CD14-positive monocyte (primary cell): Measurements from ENCODE around the gene CREB5. TPM values are rescaled to one million over a fixed set of nuclear protein-coding genes. Genes with fewer than 3 reads are reported as not detected.

ENCODE experiments used
- DNase-seq, 3 donors: peaks; one replicate each; pipeline ENCODE4 v3.0.0-alpha.2; 2011 to 2022
- H2AFZ ChIP-seq: 2 replicates; pipeline ENCODE4 v1.6.0; 2012; ENCODE audit warnings: mild to moderate bottlenecking, low read depth, low read length, inconsistent platforms; ENCODE audit not compliant: insufficient read depth, poor library complexity, severe bottlenecking
- H3K27ac ChIP-seq, 2 donors: 1 replicate in 1 of 2; 2 replicates in 1 of 2; pipeline ENCODE4 v1.5.1; 2012 to 2013; ENCODE audit warnings: low read length in 2 of 2, control low read depth in 1 of 2, inconsistent platforms in 1 of 2, low read depth in 1 of 2, mild to moderate bottlenecking in 1 of 2
- H3K27me3 ChIP-seq, 2 donors: one replicate each; pipeline versions ENCODE4 v1.6.0 to v1.6.1; 2011 to 2013; ENCODE audit warnings: low read length in 2 of 2; ENCODE audit not compliant: control insufficient read depth in 2 of 2, insufficient read depth in 2 of 2
- H3K36me3 ChIP-seq, 2 donors: replicated peaks in 1 of 2; 1 replicate in 1 of 2; 2 replicates in 1 of 2; pipeline versions ENCODE4 v1.5.1 to v1.6.1; 2012 to 2013; ENCODE audit warnings: low read length in 2 of 2, control low read depth in 1 of 2, inconsistent platforms in 1 of 2, mild to moderate bottlenecking in 1 of 2; ENCODE audit not compliant: insufficient read depth in 2 of 2, control insufficient read depth in 1 of 2
- H3K4me1 ChIP-seq, 2 donors: 1 replicate in 1 of 2; 2 replicates in 1 of 2; pipeline versions ENCODE4 v1.5.1 to v1.6.1; 2012 to 2013; ENCODE audit warnings: low read length in 2 of 2, control low read depth in 1 of 2, inconsistent platforms in 1 of 2, mild to moderate bottlenecking in 1 of 2, moderate library complexity in 1 of 2; ENCODE audit not compliant: insufficient read depth in 2 of 2, control insufficient read depth in 1 of 2
- H3K4me2 ChIP-seq: replicated peaks from 2 replicates; pipeline ENCODE3; 2012; ENCODE audit warnings: low read length, moderate library complexity, mild to moderate bottlenecking; ENCODE audit not compliant: poor library complexity, severe bottlenecking; ENCODE audit errors: extremely low read depth
- H3K4me3 ChIP-seq, 3 experiments: fragments of 200-600 bp in 1 of 3; sonication (generic) in 1 of 3; replicated peaks in 1 of 3; 1 replicate in 2 of 3; 2 replicates in 1 of 3; pipeline ENCODE4 v1.5.1; 2011 to 2013; ENCODE audit warnings: low read length in 3 of 3, mild to moderate bottlenecking in 3 of 3, control low read depth in 2 of 3, low read depth in 2 of 3, inconsistent platforms in 1 of 3, moderate library complexity in 1 of 3
- H3K79me2 ChIP-seq: 2 replicates; pipeline ENCODE4 v1.6.0; 2012; ENCODE audit warnings: mild to moderate bottlenecking, control low read depth, inconsistent platforms, low read length, moderate library complexity; ENCODE audit not compliant: insufficient read depth
- H3K9ac ChIP-seq: 2 replicates; pipeline ENCODE4 v1.6.0; 2017; ENCODE audit warnings: low read length, mild to moderate bottlenecking; ENCODE audit not compliant: insufficient read depth, poor library complexity, severe bottlenecking
- H3K9me3 ChIP-seq, 2 donors: replicated peaks in 1 of 2; 1 replicate in 1 of 2; 2 replicates in 1 of 2; pipeline versions ENCODE4 v1.5.1 to v1.6.1; 2012 to 2013; ENCODE audit warnings: low read length in 2 of 2, control low read depth in 1 of 2; ENCODE audit not compliant: control insufficient read depth in 1 of 2, insufficient read depth in 1 of 2
- H4K20me1 ChIP-seq: 2 replicates; pipeline ENCODE4 v1.6.0; 2012; ENCODE audit warnings: mild to moderate bottlenecking, low read length, control low read depth, moderate library complexity; ENCODE audit not compliant: insufficient read depth
- H3K27ac Mint-ChIP-seq, 7 donors: one replicate each; pipeline ENCODE4 v1.8.0; 2020; ENCODE audit warnings: mild to moderate bottlenecking in 7 of 7, mixed read lengths in 7 of 7, moderate library complexity in 6 of 7, inconsistent platforms in 2 of 7
- H3K27me3 Mint-ChIP-seq, 3 donors: one replicate each; pipeline ENCODE4 v1.8.0; 2021 to 2022; ENCODE audit warnings: low read depth in 3 of 3, mild to moderate bottlenecking in 3 of 3, mixed read lengths in 3 of 3, moderate library complexity in 3 of 3, inconsistent platforms in 1 of 3
- H3K36me3 Mint-ChIP-seq, 2 donors: one replicate each; pipeline ENCODE4 v1.8.0; 2020; ENCODE audit warnings: mixed read lengths in 2 of 2, inconsistent platforms in 1 of 2, mild to moderate bottlenecking in 1 of 2
- H3K4me1 Mint-ChIP-seq: one replicate; pipeline ENCODE4 v1.8.0; 2020; ENCODE audit warnings: mild to moderate bottlenecking, mixed read lengths
- H3K4me3 Mint-ChIP-seq, 2 donors: one replicate each; pipeline ENCODE4 v1.8.0; 2020; ENCODE audit warnings: mild to moderate bottlenecking in 2 of 2, mixed read lengths in 2 of 2, moderate library complexity in 1 of 2
- H3K9me3 Mint-ChIP-seq, 7 donors: one replicate each; pipeline ENCODE4 v1.8.0; 2020 to 2022; ENCODE audit warnings: mixed read lengths in 7 of 7, mild to moderate bottlenecking in 6 of 7, moderate library complexity in 6 of 7, inconsistent platforms in 2 of 7
- WGBS: methylation state at CpG from one replicate; pipeline ENCODE4 v1.1.5; 2013; ENCODE audit warnings: missing lambda C conversion rate; ENCODE audit not compliant: insufficient coverage; 5-methylcytosine and 5-hydroxymethylcytosine counted together
- intact Hi-C, 2 donors: fragments of 100-400 bp; cut with micrococcal nuclease; formaldehyde crosslinking; loops; one replicate each; pipeline versions ENCODE4 v1.15.0 to v1.15.1; 2023
- polyA plus RNA-seq, 3 donors: library from polyadenylated mRNA; depleted of rRNA in 1 of 3; unstranded in 2 of 3; stranded (reverse) in 1 of 3; fragments of 300-500 nt in 2 of 3; fragments of >200 nt in 1 of 3; fragmentation: Illumina TruSeq in 2 of 3; gene quantifications; 1 replicate in 2 of 3; 2 replicates in 1 of 3; pipeline ENCODE4 v1.2.3, GENCODE V29; 2012 to 2021
- TF ChIP-seq, protein P1 (sequence below): fragments of 200-600 bp; IDR thresholded peaks from one replicate; pipeline ENCODE4 v1.8.0; 2022; ENCODE audit warnings: antibody characterized with exemption, mild to moderate bottlenecking

The CREB5 gene
- polyA plus RNA-seq, 3 donors, result 25.1 to 72.3 (median 44.2) TPM

DNA sequence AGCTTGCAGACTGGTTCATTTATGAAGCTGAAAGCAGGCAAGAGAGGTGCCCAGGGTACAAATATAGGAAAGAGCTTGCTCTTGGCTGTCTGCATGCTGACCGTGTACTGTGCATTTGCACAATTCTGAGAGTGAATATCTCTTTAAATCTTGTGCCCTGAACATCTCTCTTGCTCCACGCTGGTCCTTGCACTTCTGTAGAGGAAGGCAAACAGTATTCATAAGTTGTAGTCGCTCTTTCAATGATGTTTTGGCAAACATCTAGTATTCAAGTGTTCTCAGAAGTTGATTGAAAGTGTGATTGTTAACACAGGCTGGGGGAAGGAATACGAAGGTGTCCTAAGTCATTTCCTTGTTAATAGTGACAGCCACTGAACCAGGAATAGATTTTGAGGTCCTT, 332.6 kb downstream of the CREB5 start:
- Mint-ChIP-seq H3K27ac (no peak overlapping the region), H3K9me3 (peaks cover 0 to 7% (median 0%) of the 10 kb centered on the region in 7 donors), H3K4me1 (peaks cover 19% of the 10 kb centered on the region), H3K27me3 (peaks cover 0 to 2% (median 2%) of the 10 kb centered on the region in 3 donors), H3K4me3 (peak overlapping the region in 1 of 2 donors; percentile 43), H3K36me3 (peaks cover 22 to 68% of the 10 kb centered on the region in 2 donors)
- no peak overlapping the region for H3K4me2 ChIP-seq
- peaks cover 0 to 23% of the 10 kb centered on the region in 2 donors for H3K36me3 ChIP-seq
- no peaks in the 10 kb centered on the region for H3K9me3 ChIP-seq
- peaks cover 98% of the 10 kb centered on the region for H4K20me1 ChIP-seq
- H3K27me3 ChIP-seq, result no peaks in the 10 kb centered on the region
- H2AFZ ChIP-seq, result no peak overlapping the region
- no peak overlapping the region for H3K4me3 ChIP-seq
- no peak for DNase-seq
- no peak overlapping the region for H3K9ac ChIP-seq
- H3K79me2 ChIP-seq, result no peaks in the 10 kb centered on the region
- H3K4me1 ChIP-seq, result peaks cover 0 to 7% of the 10 kb centered on the region in 2 donors
- 81% methylated on average over 3 of the region's 4 CpGs for WGBS
- H3K27ac ChIP-seq, result no peak overlapping the region
- intact Hi-C loops, result no loop called here
- TF ChIP-seq, protein P1, sequence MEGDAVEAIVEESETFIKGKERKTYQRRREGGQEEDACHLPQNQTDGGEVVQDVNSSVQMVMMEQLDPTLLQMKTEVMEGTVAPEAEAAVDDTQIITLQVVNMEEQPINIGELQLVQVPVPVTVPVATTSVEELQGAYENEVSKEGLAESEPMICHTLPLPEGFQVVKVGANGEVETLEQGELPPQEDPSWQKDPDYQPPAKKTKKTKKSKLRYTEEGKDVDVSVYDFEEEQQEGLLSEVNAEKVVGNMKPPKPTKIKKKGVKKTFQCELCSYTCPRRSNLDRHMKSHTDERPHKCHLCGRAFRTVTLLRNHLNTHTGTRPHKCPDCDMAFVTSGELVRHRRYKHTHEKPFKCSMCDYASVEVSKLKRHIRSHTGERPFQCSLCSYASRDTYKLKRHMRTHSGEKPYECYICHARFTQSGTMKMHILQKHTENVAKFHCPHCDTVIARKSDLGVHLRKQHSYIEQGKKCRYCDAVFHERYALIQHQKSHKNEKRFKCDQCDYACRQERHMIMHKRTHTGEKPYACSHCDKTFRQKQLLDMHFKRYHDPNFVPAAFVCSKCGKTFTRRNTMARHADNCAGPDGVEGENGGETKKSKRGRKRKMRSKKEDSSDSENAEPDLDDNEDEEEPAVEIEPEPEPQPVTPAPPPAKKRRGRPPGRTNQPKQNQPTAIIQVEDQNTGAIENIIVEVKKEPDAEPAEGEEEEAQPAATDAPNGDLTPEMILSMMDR, result no peak

DNA sequence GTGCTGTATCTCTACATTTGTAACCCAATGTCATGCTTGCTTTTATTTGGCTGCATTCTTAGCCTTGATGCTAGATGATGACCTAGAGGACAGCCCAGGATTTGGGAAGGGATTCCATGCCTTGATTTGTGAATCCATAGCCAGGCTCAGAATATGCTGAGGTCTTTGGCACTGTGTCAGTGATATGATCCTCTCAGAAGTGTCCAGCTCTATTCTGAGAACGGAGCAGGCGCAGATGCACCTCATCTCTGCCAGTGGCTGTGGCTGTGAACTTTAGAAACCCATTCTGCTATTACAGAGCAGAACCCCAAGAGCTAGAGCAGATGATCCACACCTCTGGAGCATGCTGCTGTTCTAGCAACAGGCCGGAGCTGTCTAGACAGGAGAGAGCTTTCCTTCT, 333.0 kb downstream of the CREB5 start:
- Histone ChIP-seq H4K20me1 (peaks cover 98% of the 10 kb centered on the region), H3K9me3 (no peaks in the 10 kb centered on the region), H3K27me3 (no peaks in the 10 kb centered on the region), H3K4me1 (peaks cover 0 to 7% of the 10 kb centered on the region in 2 donors), H3K9ac (no peak overlapping the region), H3K4me2 (no peak overlapping the region), H3K27ac (no peak overlapping the region), H2AFZ (no peak overlapping the region), H3K79me2 (no peaks in the 10 kb centered on the region), H3K4me3 (no peak overlapping the region), H3K36me3 (peaks cover 0 to 23% of the 10 kb centered on the region in 2 donors)
- Mint-ChIP-seq H3K9me3 (peaks cover 0 to 7% (median 0%) of the 10 kb centered on the region in 7 donors), H3K4me3 (no peak overlapping the region), H3K27ac (peak overlapping the region in 1 of 7 donors; percentile 13), H3K4me1 (peaks cover 19% of the 10 kb centered on the region), H3K36me3 (peaks cover 21 to 64% of the 10 kb centered on the region in 2 donors), H3K27me3 (peaks cover 0 to 2% (median 2%) of the 10 kb centered on the region in 3 donors)
- no peak for DNase-seq
- 100% methylated on average over 2 of the region's 3 CpGs for WGBS
- TF ChIP-seq, protein P1, result no peak
- intact Hi-C loops, result no loop called here
